Mesothelial cell of epicardium (in vitro differentiated cells): ENCODE data around the gene FAM20C. TPM values are rescaled to one million over a fixed set of nuclear protein-coding genes. Genes with fewer than 3 reads are reported as not detected.

Experiments
- DNase-seq, 2 experiments: peaks; one replicate each; pipeline ENCODE4 v3.0.0; 2021; ENCODE audit warnings: low spot score in 2 of 2; ENCODE audit not compliant: unreplicated experiment in 2 of 2
- H3K27ac Mint-ChIP-seq: 2 replicates; pipeline ENCODE4 v1.8.0; 2021; ENCODE audit warnings: mixed read lengths
- H3K27me3 Mint-ChIP-seq: 2 replicates; pipeline ENCODE4 v1.8.0; 2021; ENCODE audit warnings: low read depth, mixed read lengths
- H3K36me3 Mint-ChIP-seq: 2 replicates; pipeline ENCODE4 v1.8.0; 2021; ENCODE audit warnings: mixed read lengths
- H3K4me1 Mint-ChIP-seq: 2 replicates; pipeline ENCODE4 v1.8.0; 2021; ENCODE audit warnings: mixed read lengths
- H3K4me3 Mint-ChIP-seq: 2 replicates; pipeline ENCODE4 v1.8.0; 2021; ENCODE audit warnings: mild to moderate bottlenecking, moderate library complexity, mixed read lengths
- H3K9me3 Mint-ChIP-seq: 2 replicates; pipeline ENCODE4 v1.8.0; 2021; ENCODE audit warnings: mixed read lengths
- CTCF ChIP-seq: fragments of 200-600 bp; sonication (generic); IDR thresholded peaks from one replicate; pipeline ENCODE4 v1.5.0; 2021; ENCODE audit warnings: antibody characterized with exemption; ENCODE audit not compliant: unreplicated experiment
- total RNA-seq: library from RNA; stranded (reverse); gene quantifications from 3 replicates; pipeline ENCODE4 v1.2.1, GENCODE V29; 2021

Gene FAM20C
- total RNA-seq, 1 donor from 2014 or later: 17.8 TPM

GRCh38 chr7:234051-234707, 41.8 kb downstream of the FAM20C start:
- peaks cover 2% of the 10 kb centered on the region for H3K27me3 Mint-ChIP-seq
- H3K4me3 Mint-ChIP-seq: no peak overlapping the region
- H3K27ac Mint-ChIP-seq: no peak overlapping the region
- H3K4me1 Mint-ChIP-seq: peaks cover 13% of the 10 kb centered on the region
- H3K9me3 Mint-ChIP-seq: no peaks in the 10 kb centered on the region
- H3K36me3 Mint-ChIP-seq: no peaks in the 10 kb centered on the region
- no peak for DNase-seq
- TF ChIP-seq CTCF: no peak

- no peak for TF ChIP-seq CTCF
- Mint-ChIP-seq H3K4me1 (peaks cover 6% of the 10 kb centered on the region), H3K4me3 (no peak overlapping the region), H3K27ac (no peak overlapping the region), H3K27me3 (peaks cover 2% of the 10 kb centered on the region), H3K9me3 (no peaks in the 10 kb centered on the region), H3K36me3 (no peaks in the 10 kb centered on the region)
- no peak for DNase-seq
Observed at GRCh38 chr7:234708-235553, 42.6 kb downstream of the FAM20C start.

DNA sequence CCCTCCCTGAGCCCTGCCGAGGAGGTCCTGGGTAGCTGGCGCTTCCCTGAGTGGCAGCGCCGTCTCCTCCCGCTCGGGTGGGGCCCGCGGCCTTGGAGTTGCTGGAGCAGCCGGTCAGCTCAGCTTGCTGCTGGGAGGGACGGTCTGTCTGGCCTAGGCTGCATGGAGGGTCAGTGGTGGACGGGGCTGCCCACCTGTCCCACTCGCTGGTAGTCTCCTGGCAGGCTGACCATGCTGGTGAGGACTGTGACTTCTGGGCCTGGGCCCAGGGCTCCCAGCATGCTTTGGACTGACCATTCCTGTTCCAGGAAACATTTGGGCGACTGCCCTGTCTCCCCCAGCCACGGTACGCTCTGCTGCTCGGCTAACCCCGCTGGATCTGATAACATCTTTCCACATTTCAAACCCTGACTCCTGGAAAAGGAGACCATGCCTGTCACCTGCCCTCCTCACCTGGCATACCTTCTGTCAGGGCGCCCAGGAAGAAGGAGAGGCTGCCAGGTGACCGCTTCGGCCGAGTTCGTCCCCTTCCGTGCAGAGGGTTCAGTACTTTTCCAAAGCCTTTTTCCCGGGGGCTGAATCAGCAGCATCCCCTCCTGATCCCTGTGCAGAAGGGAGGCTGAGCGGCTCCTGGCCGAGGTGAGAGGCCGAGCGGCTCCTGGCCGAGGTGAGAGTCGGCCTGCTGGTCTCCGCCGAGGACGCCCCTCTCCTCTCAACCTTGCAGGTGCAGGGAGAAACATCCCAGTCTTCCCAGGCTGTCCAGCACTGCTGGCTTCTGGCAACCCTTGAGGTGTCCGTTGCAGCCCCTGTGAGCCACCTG, 43.4 kb downstream of the FAM20C start:
- no peak for TF ChIP-seq CTCF
- no peak for DNase-seq
- no peak overlapping the region for H3K27ac Mint-ChIP-seq
- H3K27me3 Mint-ChIP-seq: peaks cover 2% of the 10 kb centered on the region
- no peaks in the 10 kb centered on the region for H3K9me3 Mint-ChIP-seq
- H3K4me1 Mint-ChIP-seq: peaks cover 5% of the 10 kb centered on the region
- H3K4me3 Mint-ChIP-seq: no peak overlapping the region
- H3K36me3 Mint-ChIP-seq: no peaks in the 10 kb centered on the region

DNA sequence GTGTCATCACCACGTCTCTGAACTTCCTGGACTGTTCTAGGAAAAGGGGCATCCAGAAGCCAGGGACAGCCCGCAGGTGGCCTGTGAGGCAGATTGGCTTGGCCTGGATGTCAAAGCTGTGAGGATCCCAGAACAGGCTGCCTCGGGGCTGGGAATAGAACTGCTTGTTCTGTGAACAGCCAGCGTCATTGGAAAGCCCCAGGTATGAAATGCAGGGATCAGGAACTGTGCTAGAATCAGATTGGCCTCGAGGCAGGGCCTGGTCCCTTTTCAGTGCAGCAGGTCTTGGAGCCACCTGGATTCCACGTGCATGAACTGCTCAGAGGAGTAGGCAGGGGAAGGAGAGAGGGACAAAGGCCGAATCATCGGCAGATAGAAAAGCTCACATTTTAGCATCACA, 44.6 kb downstream of the FAM20C start:
- no peak overlapping the region for H3K27ac Mint-ChIP-seq
- H3K4me3 Mint-ChIP-seq: no peak overlapping the region
- no peak for TF ChIP-seq CTCF
- no peaks in the 10 kb centered on the region for H3K9me3 Mint-ChIP-seq
- no peaks in the 10 kb centered on the region for H3K36me3 Mint-ChIP-seq
- no peak for DNase-seq
- peaks cover 2% of the 10 kb centered on the region for H3K27me3 Mint-ChIP-seq
- peaks cover 5% of the 10 kb centered on the region for H3K4me1 Mint-ChIP-seq

DNA sequence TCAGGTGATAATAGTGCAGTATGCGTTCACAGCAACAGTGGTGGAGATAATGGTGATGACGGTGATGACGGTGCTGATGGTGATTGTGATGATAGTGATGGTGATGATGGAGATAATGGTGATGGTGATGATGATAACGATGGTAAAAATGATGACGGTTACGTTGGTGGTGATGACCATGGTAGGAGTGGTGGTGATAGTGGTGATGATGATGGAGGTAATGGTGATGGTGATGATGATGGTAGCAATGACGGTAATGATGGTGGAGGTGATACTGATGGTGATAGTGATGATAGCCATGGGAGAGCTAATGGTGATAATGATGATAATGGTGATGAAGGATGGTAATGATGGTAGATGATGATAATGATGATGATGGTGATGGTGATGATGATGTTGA, 45.0 kb downstream of the FAM20C start:
- H3K27me3 Mint-ChIP-seq: peaks cover 2% of the 10 kb centered on the region
- no peaks in the 10 kb centered on the region for H3K36me3 Mint-ChIP-seq
- no peak overlapping the region for H3K27ac Mint-ChIP-seq
- H3K4me1 Mint-ChIP-seq: peaks cover 5% of the 10 kb centered on the region
- no peak for TF ChIP-seq CTCF
- no peak overlapping the region for H3K4me3 Mint-ChIP-seq
- no peak for DNase-seq
- H3K9me3 Mint-ChIP-seq: no peaks in the 10 kb centered on the region
